HepG2 (cell line): ENCODE data around the gene PPM1H.

Source experiments
- CBX2 ChIP-seq, 2 experiments: fragments of 200-600 bp in 1 of 2; sonication (generic); formaldehyde crosslinking in 1 of 2; IDR thresholded peaks; 2 replicates each; pipeline versions ENCODE4 v1.7.0 to v1.8.1; 2018 to 2022; ENCODE audit warnings: low read depth in 2 of 2, low read length in 1 of 2, mild to moderate bottlenecking in 1 of 2, missing genetic modification reagents in 1 of 2
- CENPT ChIP-seq: sonication (generic); formaldehyde crosslinking; IDR thresholded peaks from 2 replicates; pipeline ENCODE4 v1.8.0; 2022; ENCODE audit warnings: low read depth, mild to moderate bottlenecking, moderate library complexity, missing genetic modification reagents
- MIXL1 ChIP-seq: IDR thresholded peaks from 2 replicates; pipeline ENCODE4 v1.6.1; 2016
- MTF1 ChIP-seq: sonication (generic); formaldehyde crosslinking; IDR thresholded peaks from 2 replicates; pipeline ENCODE4 v1.5.0; 2020; ENCODE audit warnings: missing genetic modification reagents
- NFE2 ChIP-seq: sonication (generic); formaldehyde crosslinking; IDR thresholded peaks from 2 replicates; pipeline ENCODE4 v1.4.0; 2020; ENCODE audit warnings: missing genetic modification reagents
- SIN3A ChIP-seq: IDR thresholded peaks from 2 replicates; pipeline ENCODE4 v1.6.1; 2011; ENCODE audit warnings: low read depth, mild to moderate bottlenecking, control low read depth, low read length, borderline replicate concordance
- SIN3B ChIP-seq: fragments of 150-350 bp; IDR thresholded peaks from 2 replicates; pipeline ENCODE4 v1.6.1; 2014; ENCODE audit warnings: low read length
- SMYD3 ChIP-seq: sonication (generic); formaldehyde crosslinking; IDR thresholded peaks from 2 replicates; pipeline ENCODE4 v1.8.1; 2023; ENCODE audit warnings: mild to moderate bottlenecking, missing genetic modification reagents
- ZBTB7B ChIP-seq: sonication (generic); formaldehyde crosslinking; IDR thresholded peaks from 2 replicates; pipeline ENCODE4 v1.4.0; 2020; ENCODE audit warnings: missing genetic modification reagents
- ZNF747 ChIP-seq: sonication (generic); formaldehyde crosslinking; IDR thresholded peaks from 2 replicates; pipeline ENCODE4 v1.8.1; 2023; ENCODE audit warnings: missing genetic modification reagents, mild to moderate bottlenecking, borderline replicate concordance

DNA sequence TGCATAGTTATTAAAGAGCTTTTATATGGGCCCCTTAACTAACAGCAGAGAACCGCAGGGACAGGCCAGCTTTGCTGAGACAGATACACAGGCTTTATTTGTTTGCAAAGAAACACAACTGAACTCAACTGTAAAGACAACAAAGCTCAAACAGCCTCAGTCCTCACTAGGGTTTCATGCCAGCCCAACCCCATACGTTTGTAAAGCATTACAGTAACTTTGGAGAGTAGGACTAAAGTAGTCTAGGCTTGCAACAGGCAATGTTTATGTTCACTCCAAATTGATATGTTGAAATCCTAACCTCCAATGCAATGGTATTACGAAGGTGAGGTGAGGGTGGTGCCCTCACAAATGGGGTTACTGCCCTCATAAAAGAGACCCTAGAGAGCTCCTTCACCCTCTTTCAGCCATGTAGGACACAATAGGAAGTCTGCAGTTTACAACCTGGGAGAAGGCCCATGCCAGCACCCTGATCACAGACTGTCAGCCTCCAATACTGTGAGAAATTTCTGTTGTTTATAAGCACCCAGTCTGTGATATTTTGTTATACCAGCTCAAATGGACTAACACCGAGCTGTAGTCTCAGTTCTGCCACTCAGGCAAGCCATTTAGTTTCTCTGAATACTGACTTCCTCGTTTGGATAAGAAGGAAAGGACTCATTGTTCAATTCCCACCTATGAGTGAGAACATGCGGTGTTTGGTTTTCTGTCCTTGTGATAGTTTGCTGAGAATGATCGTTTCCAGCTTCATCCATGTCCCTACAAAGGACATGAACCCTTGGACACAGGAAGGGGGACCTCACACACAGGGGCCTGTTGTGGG, 35.2 kb downstream of the PPM1H start:
- TF ChIP-seq ZNF747 (CRISPR knock-in tag) (no peak), MTF1 (no peak), MIXL1 (no peak), SIN3A (no peak), SIN3B (no peak), CBX2 (IDR thresholded peaks at IDR 0.05; ENCODE audit: low read depth, low read length) (no peak), CBX2 (CRISPR knock-in tag; IDR thresholded peaks at IDR 0.05; ENCODE audit: low read depth) (no peak), SMYD3 (no peak), CENPT (CRISPR knock-in tag) (no peak), NFE2 (CRISPR knock-in tag) (no peak), ZBTB7B (CRISPR knock-in tag) (no peak)
